GM18517 (cell line): Measurements from ENCODE around the gene USH2A.
"Not testable (repeated sequence)": the region's sequence is repeated elsewhere in the genome, so short reads cannot be mapped to it uniquely, and the experiment has no call there.

Experiments used
- ATAC-seq: cut with Tn5 transposase; IDR thresholded peaks from one replicate; pipeline ENCODE4 v1.9.1; 2021; ENCODE audit warnings: mild to moderate bottlenecking, moderate library complexity; ENCODE audit not compliant: unreplicated experiment

The USH2A gene

DNA sequence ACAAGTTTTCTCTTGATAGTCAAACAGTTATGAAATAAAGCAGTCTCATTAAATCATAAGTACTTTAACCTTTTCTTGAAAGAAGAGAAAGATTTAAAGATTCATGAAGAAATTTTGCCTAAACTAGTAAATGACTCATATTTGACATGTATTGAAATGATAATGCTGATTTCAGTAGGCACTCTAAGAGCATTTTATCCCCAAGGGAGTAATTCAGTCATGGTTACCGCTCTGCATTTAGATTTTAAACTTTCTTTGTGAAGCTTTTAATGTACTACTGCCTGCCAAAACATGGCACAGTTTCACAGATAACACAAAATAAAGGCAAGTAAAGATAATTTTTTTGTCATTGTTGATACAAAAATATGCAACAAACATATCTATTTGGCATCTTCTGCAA, 6.8 kb downstream of the USH2A start:
- no peak for ATAC-seq

DNA sequence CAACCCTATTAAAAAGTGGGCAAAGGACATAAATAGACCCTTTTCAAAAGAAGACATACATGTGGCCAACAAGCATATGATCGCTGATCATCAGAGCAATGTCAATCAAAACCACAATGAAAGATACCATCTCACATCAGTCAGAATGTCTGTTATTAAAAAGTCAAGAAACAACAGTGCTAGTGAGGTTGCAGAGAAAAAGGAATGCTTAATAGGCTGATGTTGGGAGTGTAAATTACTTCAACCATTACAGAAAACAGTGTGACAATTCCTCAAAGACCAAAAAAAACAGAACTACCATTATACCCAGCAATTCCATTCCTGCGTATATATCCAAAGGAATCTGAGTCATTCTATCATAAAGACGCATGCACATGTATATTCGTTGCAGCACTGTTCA, 13.2 kb downstream of the USH2A start:
- ATAC-seq, result no peak

- no peak for ATAC-seq
Observed at GRCh38 chr1:216390956-216391355, 32.3 kb downstream of the USH2A start.

GRCh38 chr1:216389774-216390173, 33.5 kb downstream of the USH2A start:
- no peak for ATAC-seq

DNA sequence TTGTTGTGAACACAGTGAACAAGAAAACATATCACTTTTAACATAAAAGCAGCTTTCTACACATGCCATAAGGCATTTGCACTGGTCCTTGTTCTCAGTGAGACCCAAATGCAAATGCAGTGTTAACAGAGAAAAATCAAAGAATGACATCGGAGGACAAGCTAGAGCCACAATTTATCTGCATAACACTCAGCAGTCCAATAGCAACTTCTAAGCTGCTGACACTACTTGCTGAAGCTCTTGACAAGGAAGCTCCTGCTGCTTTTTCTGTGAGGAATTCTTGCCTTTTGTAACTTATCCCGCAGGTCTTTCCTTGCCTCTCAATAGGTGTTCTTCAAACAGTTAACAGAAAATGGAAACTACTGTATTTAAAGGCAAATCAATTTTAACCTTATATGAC, 34.7 kb downstream of the USH2A start:
- no peak for ATAC-seq

DNA sequence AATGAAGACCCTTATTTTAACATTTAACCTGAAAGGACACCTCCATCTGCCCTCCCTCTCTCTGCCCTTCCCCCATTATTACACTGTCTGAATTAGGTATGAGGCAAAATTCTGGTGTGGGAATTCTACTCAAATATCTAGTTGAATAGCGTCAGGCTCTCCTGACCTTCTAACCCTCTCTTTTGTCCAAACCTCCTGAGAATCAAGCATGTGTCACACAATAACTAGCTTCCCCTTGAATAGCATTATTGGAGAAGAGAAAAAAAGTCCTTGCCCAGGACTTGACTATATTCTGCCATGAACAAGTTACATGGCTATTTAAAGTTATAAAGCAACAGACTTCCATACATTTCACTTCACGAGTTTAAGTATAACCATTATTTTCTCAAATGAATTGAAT, 35.5 kb downstream of the USH2A start:
- no peak for ATAC-seq

DNA sequence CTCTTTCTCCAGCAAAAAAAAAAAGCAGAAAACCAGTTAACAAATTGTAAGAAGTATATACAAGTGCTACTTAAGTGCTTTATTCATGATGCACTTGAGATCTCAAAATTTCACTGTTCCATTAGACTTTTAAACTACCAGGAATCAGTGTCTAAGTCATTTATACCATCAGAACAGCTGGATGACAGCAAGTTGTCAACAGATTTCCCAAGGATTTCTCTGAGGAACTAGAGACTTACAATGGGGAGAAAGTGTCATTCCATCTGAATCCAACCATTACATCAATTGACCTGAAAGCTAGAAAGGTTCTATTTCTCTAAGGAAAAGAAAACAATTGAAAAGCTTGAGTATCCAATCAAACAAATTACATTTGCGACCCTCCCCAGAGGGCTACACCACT, 43.8 kb downstream of the USH2A start:
- ATAC-seq, result no peak

GRCh38 chr1:216368249-216368648, 55.0 kb downstream of the USH2A start:
- ATAC-seq, result no peak

DNA sequence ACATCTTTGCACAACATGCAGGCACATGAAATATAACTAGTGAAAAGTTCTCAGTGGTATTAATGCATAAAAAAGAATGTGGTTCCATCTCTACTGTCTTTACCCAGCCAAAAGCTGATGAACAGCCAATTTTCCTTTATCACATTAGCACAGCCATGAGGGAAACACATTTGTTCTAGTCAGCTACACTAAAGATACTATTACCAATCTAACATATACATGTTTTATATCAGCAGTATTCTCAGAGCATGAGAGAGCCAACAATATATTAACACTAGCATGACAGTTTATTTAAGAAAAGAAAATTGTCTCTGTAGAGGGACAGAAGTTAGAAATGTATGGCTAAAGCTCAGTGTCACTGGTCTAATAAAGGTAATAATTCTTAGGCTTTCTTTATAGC, 56.3 kb downstream of the USH2A start:
- no peak for ATAC-seq

DNA sequence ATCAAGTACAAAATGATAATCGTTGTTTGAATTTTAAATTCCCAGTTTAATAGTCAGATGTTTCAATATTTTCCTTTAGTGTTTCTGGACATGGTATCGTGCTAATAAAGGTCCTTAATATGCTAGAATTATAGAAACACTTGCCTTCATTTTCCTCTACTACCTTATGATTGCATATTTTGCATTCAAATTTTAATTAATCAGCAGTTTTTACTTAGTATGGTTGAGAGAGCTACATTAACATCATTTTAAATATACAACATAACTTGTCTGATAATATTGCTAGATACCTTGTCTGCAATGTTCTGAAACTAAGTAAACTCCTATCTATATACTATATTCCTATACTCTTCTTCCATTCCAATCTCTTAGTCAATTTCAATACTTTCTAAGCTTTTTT, 66.3 kb downstream of the USH2A start:
- no peak for ATAC-seq

DNA sequence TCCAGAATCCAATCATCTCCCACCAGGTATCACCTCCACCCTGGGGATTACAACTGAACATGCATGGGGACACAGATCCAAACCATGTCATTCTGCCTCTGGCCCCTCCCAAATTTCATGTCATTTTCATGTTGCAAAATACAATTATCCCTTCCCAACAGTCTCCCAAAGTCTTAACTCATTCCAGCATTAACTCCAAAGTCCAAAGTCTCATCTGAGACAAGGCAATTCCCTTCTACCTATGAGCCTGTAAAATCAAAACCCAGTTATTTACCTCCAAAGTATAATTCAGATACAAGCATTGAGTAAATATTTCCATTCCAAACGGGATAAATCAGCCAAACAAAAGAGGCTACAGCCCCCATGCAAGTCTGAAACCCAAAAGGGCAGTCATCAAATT, 73.1 kb downstream of the USH2A start:
- no peak for ATAC-seq

GRCh38 chr1:216346526-216346925, 76.7 kb downstream of the USH2A start:
- no peak for ATAC-seq

- ATAC-seq, result not testable (repeated sequence)
Observed at GRCh38 chr1:216340542-216340941, 82.7 kb downstream of the USH2A start.

DNA sequence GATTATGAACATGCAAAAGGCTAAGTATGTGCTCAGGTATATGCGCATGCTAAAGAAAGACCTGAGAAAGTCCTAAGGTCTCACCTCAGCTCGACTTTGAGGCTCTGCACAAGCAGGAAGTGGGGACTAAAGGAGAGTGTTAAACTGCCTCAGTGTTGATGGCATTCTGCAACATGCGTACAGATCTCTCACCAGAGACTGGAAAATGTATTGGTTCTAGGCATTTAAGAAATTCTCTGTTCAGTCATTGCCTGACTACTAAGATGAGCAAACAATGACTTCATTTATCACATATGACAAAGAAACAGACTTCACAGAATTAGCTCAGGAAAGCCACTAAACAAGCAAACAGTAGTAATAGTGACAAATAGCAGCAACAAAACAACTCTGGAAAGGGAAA, 90.8 kb downstream of the USH2A start:
- ATAC-seq, result no peak

DNA sequence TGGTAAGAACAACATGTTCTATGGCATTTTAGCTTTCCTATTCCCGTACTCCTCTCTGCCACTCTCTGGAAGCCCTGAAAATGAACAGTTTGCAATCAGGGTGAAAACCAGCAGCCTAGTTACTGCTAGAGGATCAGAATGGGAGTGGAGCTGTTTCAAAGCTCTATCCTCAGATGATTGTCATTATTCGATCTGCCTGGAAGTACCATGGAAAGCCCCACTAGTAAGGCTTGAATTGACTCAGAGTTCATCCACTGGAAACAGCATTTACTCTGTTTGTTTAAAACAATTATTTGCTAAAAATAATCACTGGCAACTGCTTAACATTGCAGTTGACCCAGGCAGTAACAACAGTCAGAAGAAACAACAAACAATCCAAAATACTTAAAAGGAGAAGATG, 91.2 kb downstream of the USH2A start:
- no peak for ATAC-seq

DNA sequence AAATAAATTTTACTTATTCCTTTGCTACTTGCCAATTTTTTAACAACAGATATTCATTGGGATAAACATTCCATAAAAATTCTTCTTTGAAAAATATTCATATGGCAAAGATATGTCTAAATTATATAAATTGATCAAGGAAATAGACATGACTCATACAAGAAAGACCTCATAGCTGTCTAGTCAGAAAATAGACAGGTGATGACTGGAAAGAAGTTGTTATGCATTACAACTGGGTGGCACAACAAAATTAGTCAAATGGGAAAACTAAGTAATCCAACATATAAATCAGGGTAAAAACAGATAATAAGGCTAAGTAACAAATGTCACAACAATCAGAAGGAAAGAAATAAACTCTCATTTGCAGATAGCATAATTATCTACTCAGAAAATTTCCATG, 92.0 kb downstream of the USH2A start:
- ATAC-seq, result no peak

DNA sequence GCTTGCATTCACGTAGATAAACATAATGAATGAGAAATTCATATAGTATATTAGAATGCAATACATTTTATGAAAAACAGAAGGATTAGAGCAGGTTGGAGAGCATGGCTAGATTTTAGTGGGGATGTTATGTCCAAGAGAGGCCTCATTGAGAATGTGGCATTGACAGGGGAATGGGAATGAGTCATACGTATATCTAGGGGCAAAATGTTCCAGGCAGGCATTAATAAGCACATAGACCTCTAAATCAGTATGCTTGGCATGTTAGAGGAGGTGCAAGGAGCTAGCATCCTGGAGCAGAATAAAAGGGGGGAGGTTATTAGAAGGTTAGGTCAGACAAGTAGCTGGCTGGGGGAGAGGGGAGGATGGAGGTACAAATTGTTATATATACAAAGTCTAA, 93.0 kb downstream of the USH2A start:
- ATAC-seq, result no peak

DNA sequence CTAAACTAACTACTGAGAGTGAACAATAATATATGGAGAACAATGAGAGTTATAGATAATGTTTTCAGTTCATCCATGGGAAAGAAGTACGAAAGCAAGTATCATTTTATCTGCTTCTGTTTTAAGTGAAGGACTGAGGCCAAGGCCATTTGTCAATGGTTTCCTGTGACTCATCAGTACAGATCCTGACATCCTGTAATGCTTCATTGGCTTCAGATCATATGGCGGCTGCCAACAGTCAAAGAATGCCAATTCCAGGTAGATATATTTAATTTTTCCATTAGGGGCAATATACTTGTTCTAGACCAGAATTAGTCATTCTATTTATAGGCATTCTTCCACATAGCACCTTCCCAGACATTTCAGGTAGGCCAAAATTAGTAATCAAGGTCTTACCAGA, 97.3 kb downstream of the USH2A start:
- ATAC-seq, result no peak

DNA sequence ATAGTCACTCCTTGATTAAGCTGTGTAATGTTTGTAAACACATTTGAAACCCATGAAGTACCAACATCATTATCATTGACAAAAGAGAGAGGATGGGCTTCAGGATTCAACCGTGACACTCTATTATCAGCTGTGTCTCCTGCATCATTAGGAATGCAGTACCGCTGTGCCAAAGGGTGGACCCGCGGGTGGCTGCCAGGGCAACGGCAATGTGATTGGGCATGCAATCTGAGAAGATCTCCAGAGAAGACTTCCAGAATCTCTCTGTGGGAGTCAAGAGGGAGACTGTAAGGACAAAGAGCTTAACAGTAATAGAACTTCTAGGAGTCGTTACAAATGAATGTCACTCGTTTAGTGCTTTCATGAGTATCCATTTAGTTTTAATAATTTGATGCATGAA, 97.9 kb downstream of the USH2A start:
- no peak for ATAC-seq

- no peak for ATAC-seq
Observed at GRCh38 chr1:216323344-216323743, 99.9 kb downstream of the USH2A start.

- ATAC-seq, result no peak
Observed at GRCh38 chr1:216314379-216315095, 108.7 kb downstream of the USH2A start.

GRCh38 chr1:216310776-216311175, 112.5 kb downstream of the USH2A start:
- ATAC-seq, result no peak

GRCh38 chr1:216306830-216307229, 116.4 kb downstream of the USH2A start:
- no peak for ATAC-seq
